ENCODE measurements around the gene DNAH10. TPM values are rescaled to one million over a fixed set of nuclear protein-coding genes. Genes with fewer than 3 reads are reported as not detected.

The DNAH10 gene
- total RNA-seq, 1 donor from 2014 or later: not detected

DNA sequence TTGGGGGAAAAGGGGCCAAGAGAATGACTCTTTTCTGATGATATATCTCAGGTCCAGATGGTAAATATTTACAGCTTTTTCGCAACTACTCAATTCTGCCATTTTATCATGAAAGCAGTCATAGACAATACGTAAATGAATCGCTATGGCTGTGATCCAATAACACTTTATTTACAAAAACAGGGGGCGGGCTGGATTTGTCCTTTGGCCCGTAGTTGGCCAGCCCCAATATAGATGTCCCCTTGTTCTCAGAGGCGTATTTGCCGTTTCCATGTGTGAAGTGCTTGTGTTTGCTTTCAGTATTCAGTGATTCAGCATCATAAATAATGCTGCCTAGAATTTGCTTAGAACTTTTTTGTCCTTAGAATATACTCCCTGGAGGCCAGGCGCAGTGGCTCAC lies 133.3 kb downstream of the DNAH10 start:
- Histone ChIP-seq H3K4me1 (no peaks in the 10 kb centered on the region), H3K4me3 (no peak overlapping the region), H3K27ac (no peak overlapping the region), H3K36me3 (no peaks in the 10 kb centered on the region), H3K27me3 (no peaks in the 10 kb centered on the region), H3K9me3 (no peaks in the 10 kb centered on the region)
- intact Hi-C loops (cut with DNase I): no loop called here
- DNase-seq (ENCODE audit: low spot score in 2 of 2): no peak
- TF ChIP-seq, protein P1, sequence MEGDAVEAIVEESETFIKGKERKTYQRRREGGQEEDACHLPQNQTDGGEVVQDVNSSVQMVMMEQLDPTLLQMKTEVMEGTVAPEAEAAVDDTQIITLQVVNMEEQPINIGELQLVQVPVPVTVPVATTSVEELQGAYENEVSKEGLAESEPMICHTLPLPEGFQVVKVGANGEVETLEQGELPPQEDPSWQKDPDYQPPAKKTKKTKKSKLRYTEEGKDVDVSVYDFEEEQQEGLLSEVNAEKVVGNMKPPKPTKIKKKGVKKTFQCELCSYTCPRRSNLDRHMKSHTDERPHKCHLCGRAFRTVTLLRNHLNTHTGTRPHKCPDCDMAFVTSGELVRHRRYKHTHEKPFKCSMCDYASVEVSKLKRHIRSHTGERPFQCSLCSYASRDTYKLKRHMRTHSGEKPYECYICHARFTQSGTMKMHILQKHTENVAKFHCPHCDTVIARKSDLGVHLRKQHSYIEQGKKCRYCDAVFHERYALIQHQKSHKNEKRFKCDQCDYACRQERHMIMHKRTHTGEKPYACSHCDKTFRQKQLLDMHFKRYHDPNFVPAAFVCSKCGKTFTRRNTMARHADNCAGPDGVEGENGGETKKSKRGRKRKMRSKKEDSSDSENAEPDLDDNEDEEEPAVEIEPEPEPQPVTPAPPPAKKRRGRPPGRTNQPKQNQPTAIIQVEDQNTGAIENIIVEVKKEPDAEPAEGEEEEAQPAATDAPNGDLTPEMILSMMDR (IDR thresholded peaks at IDR 0.05): no peak

DNA sequence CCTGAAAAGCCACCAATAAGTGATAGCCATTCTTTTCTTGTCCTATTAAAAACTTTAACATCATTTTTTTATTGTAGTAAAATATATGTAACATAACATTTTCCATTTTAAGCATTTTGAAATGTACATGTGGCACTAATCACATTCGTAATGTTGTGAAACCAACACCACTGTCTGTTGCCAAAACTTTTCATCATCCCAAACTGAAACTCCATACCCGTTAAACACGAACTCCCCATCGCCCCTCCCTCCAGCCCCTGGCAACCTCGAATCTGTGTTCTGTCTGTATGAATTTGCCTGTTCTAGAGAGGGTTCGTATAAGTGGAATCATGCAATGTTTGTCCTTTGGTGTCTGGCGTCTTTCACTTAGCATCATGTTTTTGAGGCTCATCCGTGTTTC lies 134.7 kb downstream of the DNAH10 start:
- Histone ChIP-seq H3K27me3 (no peaks in the 10 kb centered on the region), H3K4me3 (no peak overlapping the region), H3K27ac (no peak overlapping the region), H3K36me3 (no peaks in the 10 kb centered on the region), H3K4me1 (no peaks in the 10 kb centered on the region), H3K9me3 (no peaks in the 10 kb centered on the region)
- DNase-seq (ENCODE audit: low spot score in 2 of 2): no peak
- TF ChIP-seq, protein P1 (IDR thresholded peaks at IDR 0.05): no peak
- intact Hi-C loops (cut with DNase I): no loop called here

DNA sequence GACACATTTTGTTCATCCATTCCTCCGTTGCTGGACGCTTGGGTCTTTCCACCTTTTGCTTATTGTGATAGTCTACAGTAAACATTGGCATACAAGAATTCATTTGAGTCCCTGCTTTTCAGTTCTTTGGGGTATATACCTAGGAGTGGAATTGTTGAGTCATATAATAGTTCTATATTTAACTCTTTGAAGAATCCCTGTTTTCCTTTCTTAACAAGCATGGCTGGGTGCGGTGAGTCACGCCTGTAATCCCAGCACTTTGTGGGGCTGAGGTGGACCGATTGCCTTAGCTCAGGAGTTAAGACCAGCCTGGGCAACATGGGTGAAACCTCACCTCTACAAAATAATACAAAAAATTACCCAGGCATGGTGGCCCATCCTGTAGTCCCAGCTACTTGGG lies 135.1 kb downstream of the DNAH10 start:
- H3K4me1 ChIP-seq: no peaks in the 10 kb centered on the region
- TF ChIP-seq, protein P1 (IDR thresholded peaks at IDR 0.05): no peak

DNA sequence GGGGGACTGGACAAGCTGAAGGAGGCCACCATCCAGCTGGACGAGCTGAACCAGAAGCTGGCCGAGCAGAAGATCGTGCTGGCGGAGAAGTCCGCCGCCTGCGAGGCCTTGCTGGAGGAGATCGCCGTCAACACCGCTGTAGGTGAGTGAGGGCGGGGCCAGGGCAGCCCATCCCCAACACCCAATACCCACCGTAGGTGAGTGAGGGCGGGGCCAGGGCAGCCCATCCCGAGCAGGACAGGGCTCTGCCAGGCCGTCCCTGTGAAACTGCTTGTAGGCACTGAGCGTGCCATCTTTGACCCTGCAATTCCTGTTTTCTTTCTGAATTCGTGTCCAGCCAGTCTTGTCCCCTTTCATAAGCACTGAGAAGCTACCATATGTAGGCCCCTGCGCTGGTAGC lies 136.6 kb downstream of the DNAH10 start:
- Histone ChIP-seq H3K27me3 (no peaks in the 10 kb centered on the region), H3K27ac (no peak overlapping the region), H3K4me1 (no peaks in the 10 kb centered on the region), H3K36me3 (no peaks in the 10 kb centered on the region), H3K9me3 (no peaks in the 10 kb centered on the region), H3K4me3 (no peak overlapping the region)
- no peak for DNase-seq (ENCODE audit: low spot score in 2 of 2)
- intact Hi-C loops (cut with DNase I): no loop called here
- TF ChIP-seq, protein P1 (IDR thresholded peaks at IDR 0.05): no peak

More for the DNA sequence above, 135.1 kb downstream of the DNAH10 start:
- no peak overlapping the region for H3K4me3 ChIP-seq
- H3K27me3 ChIP-seq: no peaks in the 10 kb centered on the region
- H3K27ac ChIP-seq: no peak overlapping the region
- DNase-seq (ENCODE audit: low spot score in 2 of 2): no peak
- no peaks in the 10 kb centered on the region for H3K9me3 ChIP-seq
- no peaks in the 10 kb centered on the region for H3K36me3 ChIP-seq
- intact Hi-C loops (cut with DNase I): no loop called here

DNA sequence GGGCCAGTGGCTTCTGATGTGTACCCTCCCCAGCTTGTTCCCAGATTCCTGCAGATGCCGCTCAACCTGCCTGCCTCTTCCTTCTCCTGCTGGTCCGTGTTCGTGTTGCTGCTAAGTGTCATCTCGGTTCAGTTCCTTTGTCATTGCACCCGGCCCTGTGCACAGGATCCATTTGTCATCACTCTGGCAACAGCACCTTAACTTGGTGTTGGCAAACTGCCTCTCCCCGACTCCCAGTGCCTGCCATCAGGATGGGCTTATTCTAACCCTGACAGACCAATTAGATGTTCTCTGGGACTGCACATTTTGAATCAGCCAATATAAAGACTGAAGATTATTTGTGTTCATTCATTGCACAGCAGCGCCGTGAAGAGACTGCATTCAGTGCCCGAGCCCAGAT lies 137.3 kb downstream of the DNAH10 start:
- Histone ChIP-seq H3K27ac (no peak overlapping the region), H3K4me1 (no peaks in the 10 kb centered on the region), H3K27me3 (no peaks in the 10 kb centered on the region), H3K36me3 (no peaks in the 10 kb centered on the region), H3K4me3 (no peak overlapping the region), H3K9me3 (no peaks in the 10 kb centered on the region)
- DNase-seq (ENCODE audit: low spot score in 2 of 2): no peak
- TF ChIP-seq, protein P1 (IDR thresholded peaks at IDR 0.05): no peak
- intact Hi-C loops (cut with DNase I): no loop called here

DNA sequence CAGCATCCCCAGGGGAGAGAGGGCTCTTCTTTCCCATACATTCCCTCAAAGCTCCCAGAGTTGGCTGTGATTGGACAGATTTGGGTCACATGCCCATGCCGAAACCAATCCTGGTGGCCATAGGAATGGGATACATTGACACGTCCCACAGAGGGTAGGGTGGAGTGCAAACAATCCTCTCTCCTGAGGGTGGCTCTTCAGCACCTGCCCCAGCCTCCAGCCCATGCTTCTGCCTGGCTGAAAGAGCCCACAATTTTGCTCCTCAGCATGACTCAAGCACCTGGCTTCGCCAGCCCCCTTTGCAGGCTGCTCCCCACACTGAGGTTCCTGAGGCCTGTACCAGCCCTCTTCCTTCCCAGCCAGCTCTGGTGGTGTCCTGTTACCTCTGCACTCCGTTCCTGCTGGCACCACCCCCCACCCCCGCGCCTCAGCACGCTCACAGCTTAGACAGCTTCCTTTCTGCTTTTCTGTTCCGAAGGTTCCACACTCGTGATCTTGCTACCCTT lies 138.8 kb downstream of the DNAH10 start:
- TF ChIP-seq, protein P1 (IDR thresholded peaks at IDR 0.05): no peak
- Histone ChIP-seq H3K9me3 (no peaks in the 10 kb centered on the region), H3K4me3 (no peak overlapping the region), H3K4me1 (no peaks in the 10 kb centered on the region), H3K27ac (no peak overlapping the region), H3K36me3 (no peaks in the 10 kb centered on the region), H3K27me3 (no peaks in the 10 kb centered on the region)
- intact Hi-C loops (cut with DNase I): no loop called here
- no peak for DNase-seq (ENCODE audit: low spot score in 2 of 2)
